IPS-NIHi11 (cell line): ENCODE data around the gene ZMYM4.

ENCODE experiments used
- DNase-seq: peaks from one replicate; pipeline ENCODE4 v3.0.0; 2012; ENCODE audit warnings: mixed read lengths, low spot score

ZMYM4 gene

GRCh38 chr1:35278886-35279554 is 10.5 kb downstream of the ZMYM4 start:
- no peak for DNase-seq

- no peak for DNase-seq
Observed at GRCh38 chr1:35279555-35279904, 11.0 kb downstream of the ZMYM4 start.

GRCh38 chr1:35280006-35280405 is 11.5 kb downstream of the ZMYM4 start:
- no peak for DNase-seq

GRCh38 chr1:35281565-35281964 is 13.1 kb downstream of the ZMYM4 start:
- DNase-seq = no peak

GRCh38 chr1:35282172-35282571 is 13.7 kb downstream of the ZMYM4 start:
- no peak for DNase-seq

- DNase-seq = no peak
Observed at GRCh38 chr1:35284852-35285251, 16.3 kb downstream of the ZMYM4 start.

GRCh38 chr1:35285771-35286606 is 17.5 kb downstream of the ZMYM4 start:
- DNase-seq = no peak

- no peak for DNase-seq
Observed at GRCh38 chr1:35287807-35288640, 19.5 kb downstream of the ZMYM4 start.

- no peak for DNase-seq
Observed at GRCh38 chr1:35288761-35289160, 20.3 kb downstream of the ZMYM4 start.

GRCh38 chr1:35290452-35290851 is 21.9 kb downstream of the ZMYM4 start:
- no peak for DNase-seq

- no peak for DNase-seq
Observed at GRCh38 chr1:35294809-35295208, 26.3 kb downstream of the ZMYM4 start.

- DNase-seq = no peak
Observed at GRCh38 chr1:35297886-35298285, 29.4 kb downstream of the ZMYM4 start.

- peak; percentile 44 for DNase-seq
Observed at GRCh38 chr1:35298464-35298863, 30.0 kb downstream of the ZMYM4 start.

GRCh38 chr1:35300376-35300775 is 31.9 kb downstream of the ZMYM4 start:
- no peak for DNase-seq

GRCh38 chr1:35301674-35302392 is 33.3 kb downstream of the ZMYM4 start:
- DNase-seq = no peak

GRCh38 chr1:35305383-35305782 is 36.9 kb downstream of the ZMYM4 start:
- no peak for DNase-seq

GRCh38 chr1:35315649-35316048 is 47.1 kb downstream of the ZMYM4 start:
- DNase-seq = no peak

- no peak for DNase-seq
Observed at GRCh38 chr1:35316264-35316663, 47.8 kb downstream of the ZMYM4 start.

GRCh38 chr1:35319988-35320713 is 51.6 kb downstream of the ZMYM4 start:
- no peak for DNase-seq

- DNase-seq = no peak
Observed at GRCh38 chr1:35320937-35321336, 52.4 kb downstream of the ZMYM4 start.

- DNase-seq = no peak
Observed at GRCh38 chr1:35324486-35324885, 56.0 kb downstream of the ZMYM4 start.
